GM12873 (cell line): ENCODE results near the gene SBK3.

Source experiments
- TF ChIP-seq, protein P1 (sequence below): IDR thresholded peaks from 2 replicates; pipeline ENCODE4 v1.5.1; 2012; ENCODE audit warnings: low read depth, mild to moderate bottlenecking, moderate library complexity, low read length, control low read depth; ENCODE audit not compliant: insufficient read depth; ENCODE audit errors: missing control alignments

Gene SBK3

DNA sequence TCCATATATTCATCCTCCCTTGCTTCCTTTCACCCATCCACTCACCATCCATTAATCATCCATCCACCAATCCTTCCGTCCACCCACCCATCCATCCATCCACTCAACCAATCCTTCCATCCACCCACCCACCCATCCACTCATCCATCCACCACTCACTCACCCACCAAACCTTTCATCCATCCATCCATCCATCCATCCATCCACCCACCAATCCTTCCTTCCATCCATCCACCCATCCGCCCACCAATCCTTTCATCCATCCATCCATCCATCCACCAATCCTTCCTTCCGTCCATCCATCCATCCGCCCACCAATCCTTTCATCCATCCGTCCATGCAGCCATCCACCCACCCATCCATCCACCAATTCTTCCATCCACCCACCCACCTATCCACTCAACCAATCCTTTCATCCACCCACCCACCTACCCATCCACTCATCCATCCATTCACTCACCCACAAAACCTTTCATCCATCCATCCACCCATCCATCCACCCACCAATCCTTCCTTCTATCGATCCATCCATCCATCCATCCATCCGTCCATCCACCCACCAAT is 3.0 kb downstream of the SBK3 start:
- TF ChIP-seq, protein P1, sequence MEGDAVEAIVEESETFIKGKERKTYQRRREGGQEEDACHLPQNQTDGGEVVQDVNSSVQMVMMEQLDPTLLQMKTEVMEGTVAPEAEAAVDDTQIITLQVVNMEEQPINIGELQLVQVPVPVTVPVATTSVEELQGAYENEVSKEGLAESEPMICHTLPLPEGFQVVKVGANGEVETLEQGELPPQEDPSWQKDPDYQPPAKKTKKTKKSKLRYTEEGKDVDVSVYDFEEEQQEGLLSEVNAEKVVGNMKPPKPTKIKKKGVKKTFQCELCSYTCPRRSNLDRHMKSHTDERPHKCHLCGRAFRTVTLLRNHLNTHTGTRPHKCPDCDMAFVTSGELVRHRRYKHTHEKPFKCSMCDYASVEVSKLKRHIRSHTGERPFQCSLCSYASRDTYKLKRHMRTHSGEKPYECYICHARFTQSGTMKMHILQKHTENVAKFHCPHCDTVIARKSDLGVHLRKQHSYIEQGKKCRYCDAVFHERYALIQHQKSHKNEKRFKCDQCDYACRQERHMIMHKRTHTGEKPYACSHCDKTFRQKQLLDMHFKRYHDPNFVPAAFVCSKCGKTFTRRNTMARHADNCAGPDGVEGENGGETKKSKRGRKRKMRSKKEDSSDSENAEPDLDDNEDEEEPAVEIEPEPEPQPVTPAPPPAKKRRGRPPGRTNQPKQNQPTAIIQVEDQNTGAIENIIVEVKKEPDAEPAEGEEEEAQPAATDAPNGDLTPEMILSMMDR: no peak

DNA sequence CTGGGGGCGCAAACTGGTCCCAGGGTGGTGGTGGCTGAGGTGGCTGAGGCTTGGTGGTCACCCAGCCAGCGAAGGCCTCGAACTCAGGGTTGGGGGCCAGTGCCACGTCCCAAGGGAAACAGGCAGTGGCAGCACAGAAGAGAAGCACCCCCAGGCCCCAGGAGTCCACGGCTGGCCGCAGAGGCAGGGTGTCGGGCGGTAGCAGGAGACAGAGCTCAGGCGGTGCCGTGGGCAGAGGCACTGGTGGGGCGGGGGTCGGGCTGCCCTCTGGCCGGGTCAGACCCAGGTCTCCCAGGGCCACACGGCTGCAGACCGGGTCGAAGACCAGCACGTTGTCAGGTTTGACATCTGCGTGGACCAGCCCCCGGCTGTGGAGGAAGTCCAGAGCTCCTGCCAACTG is 4.3 kb downstream of the SBK3 start:
- TF ChIP-seq, protein P1: no peak

GRCh38 chr19:55540619-55541018 is 4.7 kb downstream of the SBK3 start:
- TF ChIP-seq, protein P1: no peak

- TF ChIP-seq, protein P1: no peak
Observed at GRCh38 chr19:55539090-55539984, 6.0 kb downstream of the SBK3 start.

GRCh38 chr19:55538132-55538531 is 7.2 kb downstream of the SBK3 start:
- TF ChIP-seq, protein P1: no peak

GRCh38 chr19:55537741-55538111 is 7.6 kb downstream of the SBK3 start:
- TF ChIP-seq, protein P1: no peak

GRCh38 chr19:55536951-55537740 is 8.2 kb downstream of the SBK3 start, which contains the start of gene SBK2:
TSS of gene SBK2 (minus strand) at chr19:55537133. CDS start at chr19:55536294, 839 bp downstream.
- TF ChIP-seq, protein P1: peak; percentile 30
